Stimulated activated CD4-positive, alpha-beta T cell treated with anti-CD3 and anti-CD28 coated beads, Interleukin-4, amount 100 ng/mL, for 4 hours (primary cell): ENCODE results near the gene STAT6.
A peak's percentile ranks its signal among the peaks of the same experiment; 100 is the strongest.

Experiments used
- DNase-seq, 2 experiments: peaks; one replicate each; pipeline ENCODE4 v3.0.0-alpha.2; 2020

Gene STAT6

DNA sequence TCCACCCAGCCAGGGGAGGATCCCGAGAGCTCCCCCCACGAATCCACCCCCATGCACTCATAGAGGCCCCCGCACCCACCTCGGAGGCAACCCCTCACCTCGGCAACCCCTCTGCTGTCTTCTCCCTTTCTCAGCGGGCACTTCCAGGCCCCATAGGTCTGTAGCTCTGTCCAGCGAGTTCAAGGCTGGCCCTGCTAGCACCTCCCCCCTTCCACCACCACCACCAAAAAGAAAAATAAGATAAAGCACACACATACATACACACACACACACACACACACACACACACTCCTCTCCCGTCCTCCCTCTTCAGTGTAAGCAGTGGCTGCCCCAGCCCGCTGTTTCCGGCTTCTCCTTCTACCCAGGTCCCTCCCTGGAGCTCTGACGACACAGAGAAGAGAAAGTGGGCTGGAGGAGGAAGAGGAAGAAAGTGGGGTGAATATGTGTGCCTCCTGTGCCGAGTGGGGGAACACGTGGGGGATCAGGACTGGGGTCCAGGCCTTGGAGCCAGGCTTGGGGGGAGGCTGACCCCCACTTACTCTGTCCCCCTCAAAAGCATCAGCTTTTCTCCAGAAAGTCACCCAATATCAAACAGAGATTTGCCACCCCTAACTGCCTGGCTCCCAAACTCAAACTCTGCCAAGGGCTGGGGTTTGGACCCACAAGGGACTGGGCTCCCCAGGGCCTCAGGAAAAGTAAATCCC lies at the start of gene STAT6:
Gene STAT6, minus strand, starts transcription at position 332 of the 704 bp plus-strand sequence. CDS start 3,084 bp downstream, outside the sequence.
- peak; percentile 68 to 88 for DNase-seq

GRCh38 chr12:57160741-57161140 lies 49.6 kb upstream of the STAT6 start:
- DNase-seq: no peak

- DNase-seq: no peak
Observed at GRCh38 chr12:57160040-57160439, 48.9 kb upstream of the STAT6 start.

GRCh38 chr12:57159311-57159710 lies 48.1 kb upstream of the STAT6 start:
- DNase-seq: no peak

GRCh38 chr12:57158665-57159064 lies 47.5 kb upstream of the STAT6 start:
- no peak for DNase-seq

GRCh38 chr12:57158186-57158585 lies 47.0 kb upstream of the STAT6 start:
- no peak for DNase-seq

GRCh38 chr12:57157588-57158173 lies 46.5 kb upstream of the STAT6 start:
- no peak for DNase-seq

DNA sequence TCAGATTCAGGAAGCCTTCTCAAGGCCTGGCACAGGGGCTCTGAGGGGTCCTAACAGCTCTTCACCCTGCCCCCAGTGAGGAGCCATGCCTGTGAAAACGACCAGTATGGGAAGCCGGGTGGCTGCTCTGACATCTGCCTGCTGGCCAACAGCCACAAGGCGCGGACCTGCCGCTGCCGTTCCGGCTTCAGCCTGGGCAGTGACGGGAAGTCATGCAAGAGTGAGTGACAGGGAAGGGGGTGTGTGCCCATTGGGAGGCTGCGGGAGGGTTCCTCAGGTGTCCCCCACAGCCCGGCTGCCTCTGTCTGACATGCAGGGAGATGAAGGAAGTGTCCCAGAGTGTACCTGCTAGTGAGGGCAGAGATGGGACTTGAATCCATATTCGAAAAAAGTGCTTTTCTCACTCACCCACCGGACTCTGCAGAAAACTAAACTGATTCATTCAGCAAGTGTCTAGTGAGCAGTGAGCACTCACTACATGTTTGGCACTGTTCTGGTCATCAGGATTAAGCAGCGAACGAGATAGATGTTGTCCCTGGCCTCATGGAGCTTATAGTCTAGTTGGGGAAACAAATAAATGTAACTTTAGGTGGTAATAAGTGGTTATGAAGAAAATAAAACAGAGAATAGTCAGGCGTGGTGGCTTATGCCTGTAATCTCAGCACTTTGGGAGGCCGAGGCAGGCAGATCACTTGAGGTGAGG lies 45.7 kb upstream of the STAT6 start:
- DNase-seq: no peak

DNA sequence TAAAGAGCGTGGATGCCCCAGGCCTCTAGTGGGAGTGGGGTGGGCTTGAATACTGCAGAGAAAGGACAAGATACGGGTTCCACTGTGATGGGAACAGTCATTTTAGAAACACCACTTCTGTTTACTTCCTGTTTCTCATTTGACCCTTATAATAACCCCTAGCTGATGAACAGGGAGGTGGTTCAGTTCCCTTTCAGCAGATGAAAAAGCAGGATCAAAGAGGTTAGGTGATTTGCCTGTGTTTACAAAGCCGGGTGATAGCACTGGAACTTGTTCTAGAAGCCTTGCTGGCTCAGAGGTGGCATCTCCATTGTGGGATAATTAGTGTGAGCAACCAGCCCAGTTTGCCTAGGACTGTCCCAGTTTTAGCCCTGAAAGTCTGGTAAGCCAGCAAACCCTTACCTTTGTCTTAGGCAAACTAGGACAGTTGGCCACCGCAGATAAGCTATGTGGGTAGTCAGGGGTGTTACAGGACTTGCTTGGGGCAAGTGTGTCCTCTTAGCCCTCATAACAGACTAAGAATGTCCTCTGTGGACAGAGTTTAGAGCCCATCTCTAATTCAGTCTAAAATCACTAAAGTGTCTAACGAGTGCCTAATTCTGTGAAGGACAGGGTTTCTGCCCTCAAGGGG lies 43.8 kb upstream of the STAT6 start:
- no peak for DNase-seq

GRCh38 chr12:57154076-57154475 lies 42.9 kb upstream of the STAT6 start:
- no peak for DNase-seq

DNA sequence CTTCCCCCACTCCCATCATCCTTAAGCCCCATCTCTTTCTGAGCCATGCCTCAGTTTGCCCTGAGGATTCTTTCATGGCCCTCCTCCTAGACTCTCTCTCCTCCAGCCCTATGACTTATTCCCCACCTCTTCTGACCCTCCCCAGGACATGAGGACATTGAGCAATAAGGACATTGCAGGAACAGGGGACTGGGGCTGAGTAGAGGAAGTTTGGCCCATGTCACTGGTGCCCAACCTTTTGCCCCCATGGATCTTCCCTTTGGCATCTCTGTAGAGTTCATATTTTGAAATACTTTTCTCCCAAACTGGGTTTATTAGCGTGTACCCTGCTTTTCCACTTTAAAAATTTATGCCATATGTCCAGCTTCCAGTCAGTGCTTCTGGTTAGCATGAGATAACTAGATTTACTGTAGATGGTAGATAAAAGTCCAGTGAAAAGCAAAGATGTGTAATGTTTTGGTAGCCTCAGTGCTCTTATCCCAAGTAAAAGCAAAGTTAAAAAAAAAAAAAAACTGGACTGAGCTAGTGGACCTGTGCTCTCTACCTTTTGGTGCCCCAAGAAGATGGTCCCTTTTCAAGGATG lies 42.3 kb upstream of the STAT6 start:
- DNase-seq: no peak

DNA sequence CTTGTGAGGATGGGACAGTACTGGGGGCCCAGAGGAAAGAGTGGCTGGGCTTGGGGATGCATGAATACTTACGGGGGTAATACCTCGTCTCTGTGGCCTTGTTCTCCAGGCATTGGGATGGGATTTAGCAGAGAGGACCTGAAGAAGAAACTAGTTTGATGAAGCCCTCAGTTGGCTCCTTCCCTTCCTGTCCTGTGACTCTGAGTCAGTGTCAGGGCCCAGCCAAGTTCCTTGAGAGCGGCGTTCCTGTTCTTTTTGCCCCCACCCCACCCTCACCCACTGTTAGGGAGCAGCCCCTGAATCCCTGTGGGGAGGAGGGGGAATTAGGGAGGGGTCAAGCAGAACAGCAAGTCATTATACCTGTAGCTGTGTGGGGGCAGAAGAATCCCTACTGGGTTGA lies 41.5 kb upstream of the STAT6 start:
- no peak for DNase-seq

- DNase-seq: no peak
Observed at GRCh38 chr12:57151741-57152630, 40.8 kb upstream of the STAT6 start.

DNA sequence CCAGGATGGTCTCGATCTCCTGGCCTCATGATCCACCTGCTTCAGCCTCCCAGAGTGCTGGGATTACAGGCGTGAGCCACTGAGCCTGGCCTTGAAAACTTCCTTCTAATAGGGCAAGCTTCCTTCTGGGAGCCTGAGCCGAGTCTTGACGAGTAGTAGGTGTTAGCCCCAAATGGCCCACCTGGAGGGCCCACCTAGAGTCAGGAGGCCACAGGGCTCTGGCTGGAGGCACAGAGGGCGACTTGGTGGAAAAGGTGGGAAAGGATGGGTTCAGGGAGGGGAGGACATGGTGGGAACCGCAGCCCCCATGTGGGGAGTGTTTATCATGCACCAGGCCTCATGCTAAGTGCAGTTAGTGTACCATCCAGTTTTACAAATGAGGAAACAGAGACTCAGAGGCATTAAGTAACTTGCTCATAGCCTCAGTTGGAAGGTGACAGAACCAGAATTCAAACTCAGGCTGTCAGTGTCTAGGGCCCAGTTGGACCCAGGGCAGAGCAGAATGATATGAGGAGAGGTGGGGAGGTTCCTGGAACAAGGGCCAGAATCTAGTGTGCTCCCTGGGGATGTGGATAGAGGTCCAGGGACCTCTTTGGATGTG lies 39.3 kb upstream of the STAT6 start:
- no peak for DNase-seq

DNA sequence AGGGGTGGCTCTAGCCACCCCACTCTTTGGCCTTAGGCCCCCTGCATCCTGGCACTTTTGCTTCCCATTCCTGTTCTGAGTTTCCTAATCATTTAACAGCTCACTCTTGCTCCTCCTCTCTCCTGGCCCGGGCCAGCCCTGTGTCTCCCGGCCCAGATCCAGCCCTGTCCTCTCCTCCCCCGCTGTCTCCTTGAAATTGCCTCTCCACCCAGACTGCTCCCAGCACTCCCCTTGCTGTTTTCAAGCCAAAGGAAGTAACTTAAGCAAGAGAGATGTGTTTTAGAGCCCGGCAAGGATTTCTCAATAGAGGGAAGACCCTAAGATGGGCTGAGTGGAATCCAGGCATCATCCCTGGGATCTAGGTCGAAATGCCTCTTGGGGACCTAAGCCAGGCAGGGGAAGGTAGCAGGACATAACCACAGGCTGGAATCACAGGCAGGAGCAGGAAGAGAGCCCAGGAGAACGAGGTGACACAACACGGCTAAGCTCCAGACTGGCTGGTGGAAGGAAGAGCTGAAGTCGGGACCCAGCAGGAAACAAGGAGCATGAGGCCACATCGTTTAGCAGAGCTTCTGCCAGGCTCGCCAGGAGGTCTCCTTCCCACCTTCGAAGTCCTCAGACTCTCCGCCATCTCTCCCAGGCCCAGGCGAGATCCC lies 38.2 kb upstream of the STAT6 start:
- no peak for DNase-seq

DNA sequence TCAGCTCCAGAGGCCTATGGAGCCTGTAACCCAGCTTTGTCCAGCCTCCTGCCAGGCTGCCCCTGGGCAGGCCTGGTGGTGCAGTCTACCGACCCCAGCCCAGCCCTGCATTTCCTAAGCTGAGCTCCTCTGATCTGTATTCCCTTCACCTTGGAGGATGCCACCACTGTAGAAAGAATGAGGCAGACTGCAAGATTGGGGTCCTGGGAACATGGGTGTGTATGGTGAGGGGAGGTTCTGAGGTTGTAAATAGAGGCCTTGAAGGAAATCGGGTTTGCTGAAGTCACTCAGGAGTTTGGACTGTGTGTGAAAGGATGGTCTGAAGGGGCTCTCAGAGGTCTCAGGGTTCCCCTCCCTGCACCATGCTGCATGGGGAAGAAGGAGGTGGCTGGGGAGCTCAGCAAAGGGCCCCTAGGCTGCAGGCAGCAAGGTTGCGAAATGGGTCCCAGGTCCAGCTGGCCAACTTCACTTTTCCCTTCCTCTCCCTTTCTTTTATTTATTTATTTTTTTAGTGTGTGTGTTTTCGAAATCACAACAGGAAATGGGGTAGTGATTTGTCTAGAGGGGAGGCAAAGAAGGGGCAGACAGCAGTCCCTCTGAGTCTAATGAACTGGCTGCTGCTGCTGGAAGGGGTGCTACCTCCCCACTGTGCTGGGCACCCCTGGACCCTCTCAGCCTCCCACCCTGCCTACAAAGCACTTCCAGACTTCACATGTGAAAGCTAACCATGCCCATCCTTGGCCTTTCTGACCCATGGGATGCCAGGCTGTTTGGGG lies 37.5 kb upstream of the STAT6 start:
- no peak for DNase-seq

GRCh38 chr12:57146961-57147944 lies 36.1 kb upstream of the STAT6 start, which contains the start of gene LRP1-AS:
Gene LRP1-AS, minus strand, starts transcription at chr12:57147619.
- no peak for DNase-seq

- DNase-seq: no peak
Observed at GRCh38 chr12:57146092-57146491, 34.9 kb upstream of the STAT6 start.

- DNase-seq: no peak
Observed at GRCh38 chr12:57145460-57146059, 34.4 kb upstream of the STAT6 start.
